Brain microvascular endothelial cell (primary cell): ENCODE measurements around the gene KRT84.

Source experiments
- DNase-seq: peaks from one replicate; pipeline ENCODE4 v3.0.0-alpha.2; 2020
- H3K27ac ChIP-seq: fragments of 250-450 bp; sonication (Bioruptor Pico); 2 replicates; pipeline ENCODE4 v1.5.1; 2020; ENCODE audit warnings: mild to moderate bottlenecking, moderate library complexity
- H3K27me3 ChIP-seq: fragments of 250-450 bp; sonication (Bioruptor Pico); replicated peaks from 2 replicates; pipeline ENCODE4 v1.5.1; 2020; ENCODE audit warnings: mild to moderate bottlenecking
- H3K36me3 ChIP-seq: fragments of 250-450 bp; sonication (Bioruptor Pico); replicated peaks from 2 replicates; pipeline ENCODE4 v1.5.1; 2020; ENCODE audit warnings: mild to moderate bottlenecking
- H3K4me3 ChIP-seq: 2 replicates; pipeline ENCODE4 v1.5.1; 2011; ENCODE audit warnings: low read depth, mild to moderate bottlenecking, control low read depth, low read length, moderate library complexity
- CTCF ChIP-seq: IDR thresholded peaks from 2 replicates; pipeline ENCODE4 v1.5.1; 2011; ENCODE audit warnings: low read depth, mild to moderate bottlenecking, moderate library complexity, low read length, control low read depth, inconsistent platforms; ENCODE audit errors: missing control alignments
- in situ Hi-C: cut with HindIII; loops from 2 replicates; pipeline ENCODE4 v1.10.0; 2017; ENCODE audit warnings: low sequenced_read_pairs, low pct_ligation_motif_present

The KRT84 gene

GRCh38 chr12:52428121-52428520 lies 42.7 kb upstream of the KRT84 start:
- H3K36me3 ChIP-seq, result no peaks in the 10 kb centered on the region
- DNase-seq, result no peak

GRCh38 chr12:52427083-52427482 lies 41.6 kb upstream of the KRT84 start:
- in situ Hi-C loops, result no loop called here
- Histone ChIP-seq H3K27me3 (peaks cover 5% of the 10 kb centered on the region), H3K27ac (no peak overlapping the region), H3K36me3 (no peaks in the 10 kb centered on the region), H3K4me3 (no peak overlapping the region)
- no peak for DNase-seq
- TF ChIP-seq CTCF, result no peak

More at GRCh38 chr12:52428121-52428520, 42.7 kb upstream of the KRT84 start:
- no peak for TF ChIP-seq CTCF
- Histone ChIP-seq H3K4me3 (no peak overlapping the region), H3K27me3 (peaks cover 4% of the 10 kb centered on the region), H3K27ac (no peak overlapping the region)
- in situ Hi-C loops, result no loop called here

GRCh38 chr12:52426034-52426433 lies 40.6 kb upstream of the KRT84 start:
- H3K4me3 ChIP-seq, result no peak overlapping the region
- H3K27me3 ChIP-seq, result peaks cover 1% of the 10 kb centered on the region
- H3K27ac ChIP-seq, result no peak overlapping the region
- TF ChIP-seq CTCF, result no peak
- H3K36me3 ChIP-seq, result no peaks in the 10 kb centered on the region
- in situ Hi-C loops, result no loop called here
- DNase-seq, result no peak

GRCh38 chr12:52425466-52425865 lies 40.0 kb upstream of the KRT84 start:
- no peak for TF ChIP-seq CTCF
- no peak for DNase-seq
- no peak overlapping the region for H3K27ac ChIP-seq
- H3K27me3 ChIP-seq, result peaks cover 1% of the 10 kb centered on the region
- no peak overlapping the region for H3K4me3 ChIP-seq
- in situ Hi-C loops, result no loop called here
- no peaks in the 10 kb centered on the region for H3K36me3 ChIP-seq

GRCh38 chr12:52423661-52424500 lies 38.4 kb upstream of the KRT84 start:
- H3K27me3 ChIP-seq, result peaks cover 1% of the 10 kb centered on the region

More at GRCh38 chr12:52423661-52424500, 38.4 kb upstream of the KRT84 start:
- Histone ChIP-seq H3K4me3 (no peak overlapping the region), H3K36me3 (no peaks in the 10 kb centered on the region), H3K27ac (no peak overlapping the region)
- no peak for TF ChIP-seq CTCF
- in situ Hi-C loops, result no loop called here
- DNase-seq, result no peak
